Suprapubic skin (tissue), 3 donors: Measurements from ENCODE around the gene AGBL1.

ENCODE experiments used
- CTCF ChIP-seq, 2 donors: fragments of 200-600 bp in 1 of 2; fragments of 450-650 bp in 1 of 2; sonication (generic) in 1 of 2; IDR thresholded peaks; one replicate each; pipeline ENCODE4 v1.5.1; 2016 to 2019; ENCODE audit warnings: antibody characterized with exemption in 2 of 2, mild to moderate bottlenecking in 1 of 2, moderate library complexity in 1 of 2
- POLR2A ChIP-seq, 2 donors: fragments of 450-650 bp; IDR thresholded peaks; one replicate each; pipeline ENCODE4 v1.6.1; 2017; ENCODE audit warnings: antibody characterized with exemption in 2 of 2, mild to moderate bottlenecking in 2 of 2, moderate library complexity in 2 of 2

- TF ChIP-seq CTCF (IDR thresholded peaks at IDR 0.05) (no peak), POLR2A (IDR thresholded peaks at IDR 0.05) (no peak)
These were observed 366.0 kb downstream of the AGBL1 start for GRCh38 chr15:86445579-86446252.
